Measurements from ENCODE around the gene WNT9B.
"Not testable (repeated sequence)": the region's sequence is repeated elsewhere in the genome, so short reads cannot be mapped to it uniquely, and the experiment has no call there.

WNT9B gene

DNA sequence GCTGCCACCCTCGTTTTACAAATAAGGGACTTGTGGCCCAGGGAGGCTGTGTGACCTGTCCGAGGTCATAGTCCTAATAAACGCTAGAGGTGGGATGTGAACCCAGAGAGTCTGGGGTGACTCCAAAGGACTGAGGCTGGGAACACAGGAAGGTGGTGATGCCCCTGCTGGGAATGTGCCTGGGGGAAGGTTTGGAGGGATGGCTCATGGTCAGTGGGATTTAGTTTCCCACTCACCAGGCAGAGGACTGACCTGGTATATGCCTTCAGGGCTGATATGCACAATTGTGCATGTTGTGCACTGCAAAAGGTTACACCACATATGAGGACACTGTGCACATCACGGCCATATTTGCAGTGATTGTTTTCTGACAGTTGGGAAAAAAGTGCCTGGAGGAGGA, 13.9 kb upstream of the WNT9B start:
- no peak for DNase-seq (ENCODE audit: low read depth, low spot score)
- no peak overlapping the region for H3K27ac ChIP-seq (ENCODE audit: low read length)
- no peaks in the 10 kb centered on the region for H3K36me3 ChIP-seq (ENCODE audit: control insufficient read depth, insufficient read depth, low read length)
- no peaks in the 10 kb centered on the region for H3K9me3 ChIP-seq (ENCODE audit: control insufficient read depth, insufficient read depth, low read length)
- no CpG with 5 or more reads among the region's 4 CpGs for WGBS (ENCODE audit: insufficient coverage, insufficient read length)
- H3K4me1 ChIP-seq (ENCODE audit: control insufficient read depth, insufficient read depth, low read length) = peaks cover 6% of the 10 kb centered on the region
- H3K27me3 ChIP-seq (ENCODE audit: control insufficient read depth, insufficient read depth, low read length) = peaks cover 6% of the 10 kb centered on the region; the same call in 1 of the 2 replicates
- no peak overlapping the region for H3K4me3 ChIP-seq (ENCODE audit: low read length)

DNA sequence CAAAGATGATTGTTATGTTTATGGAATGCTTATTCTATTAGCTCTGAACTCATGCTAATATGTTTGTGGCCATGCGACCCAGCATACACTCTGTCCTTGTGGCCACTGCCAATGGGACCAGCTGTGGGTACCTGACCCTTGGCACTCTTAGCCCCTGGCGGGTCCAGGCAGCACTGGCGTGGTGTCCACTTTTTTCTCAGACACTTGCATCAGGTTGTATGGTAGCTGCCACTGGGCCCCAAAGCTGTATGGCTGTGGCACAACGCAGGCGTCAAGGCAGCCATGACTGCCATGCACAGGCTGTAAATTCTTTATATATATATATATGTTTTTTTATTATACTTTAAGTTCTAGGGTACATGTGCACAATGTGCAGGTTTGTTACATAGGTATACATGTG, 12.2 kb upstream of the WNT9B start:
- H3K4me3 ChIP-seq (ENCODE audit: low read length) = no peak overlapping the region
- WGBS (ENCODE audit: insufficient coverage, insufficient read length) = no CpG with 5 or more reads among the region's 5 CpGs
- H3K27ac ChIP-seq (ENCODE audit: low read length) = no peak overlapping the region
- no peaks in the 10 kb centered on the region for H3K36me3 ChIP-seq (ENCODE audit: control insufficient read depth, insufficient read depth, low read length)
- no peaks in the 10 kb centered on the region for H3K4me1 ChIP-seq (ENCODE audit: control insufficient read depth, insufficient read depth, low read length)
- no peak for DNase-seq (ENCODE audit: low read depth, low spot score)
- peaks cover 4% of the 10 kb centered on the region; the same call in 1 of the 2 replicates for H3K27me3 ChIP-seq (ENCODE audit: control insufficient read depth, insufficient read depth, low read length)
- no peaks in the 10 kb centered on the region; the same call in 1 of the 2 replicates for H3K9me3 ChIP-seq (ENCODE audit: control insufficient read depth, insufficient read depth, low read length)

DNA sequence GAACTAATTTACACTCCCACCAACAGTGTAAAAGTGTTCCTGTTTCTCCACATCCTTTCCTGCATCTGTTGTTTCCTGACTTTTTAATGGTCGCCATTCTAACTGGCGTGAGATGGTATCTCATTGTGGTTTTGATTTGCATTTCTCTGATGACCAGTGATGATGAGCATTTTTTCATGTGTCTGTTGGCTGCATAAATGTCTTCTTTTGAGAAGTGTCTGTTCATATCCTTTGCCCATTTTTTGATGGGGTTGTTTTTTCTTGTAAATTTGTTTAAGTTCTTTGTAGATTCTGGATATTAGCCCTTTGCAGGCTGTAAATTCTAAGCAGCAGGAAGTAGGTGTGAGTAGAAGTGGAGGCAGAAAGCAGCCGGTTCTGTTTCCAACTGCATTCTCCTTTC, 10.8 kb upstream of the WNT9B start:
- not testable (repeated sequence) for H3K27ac ChIP-seq (ENCODE audit: low read length); H3K36me3 ChIP-seq (ENCODE audit: control insufficient read depth, insufficient read depth, low read length); DNase-seq (ENCODE audit: low read depth, low spot score); H3K4me3 ChIP-seq (ENCODE audit: low read length); H3K4me1 ChIP-seq (ENCODE audit: control insufficient read depth, insufficient read depth, low read length); H3K27me3 ChIP-seq (ENCODE audit: control insufficient read depth, insufficient read depth, low read length); H3K9me3 ChIP-seq (ENCODE audit: control insufficient read depth, insufficient read depth, low read length)
- WGBS (ENCODE audit: insufficient coverage, insufficient read length) = no CpG with 5 or more reads among the region's 3 CpGs

DNA sequence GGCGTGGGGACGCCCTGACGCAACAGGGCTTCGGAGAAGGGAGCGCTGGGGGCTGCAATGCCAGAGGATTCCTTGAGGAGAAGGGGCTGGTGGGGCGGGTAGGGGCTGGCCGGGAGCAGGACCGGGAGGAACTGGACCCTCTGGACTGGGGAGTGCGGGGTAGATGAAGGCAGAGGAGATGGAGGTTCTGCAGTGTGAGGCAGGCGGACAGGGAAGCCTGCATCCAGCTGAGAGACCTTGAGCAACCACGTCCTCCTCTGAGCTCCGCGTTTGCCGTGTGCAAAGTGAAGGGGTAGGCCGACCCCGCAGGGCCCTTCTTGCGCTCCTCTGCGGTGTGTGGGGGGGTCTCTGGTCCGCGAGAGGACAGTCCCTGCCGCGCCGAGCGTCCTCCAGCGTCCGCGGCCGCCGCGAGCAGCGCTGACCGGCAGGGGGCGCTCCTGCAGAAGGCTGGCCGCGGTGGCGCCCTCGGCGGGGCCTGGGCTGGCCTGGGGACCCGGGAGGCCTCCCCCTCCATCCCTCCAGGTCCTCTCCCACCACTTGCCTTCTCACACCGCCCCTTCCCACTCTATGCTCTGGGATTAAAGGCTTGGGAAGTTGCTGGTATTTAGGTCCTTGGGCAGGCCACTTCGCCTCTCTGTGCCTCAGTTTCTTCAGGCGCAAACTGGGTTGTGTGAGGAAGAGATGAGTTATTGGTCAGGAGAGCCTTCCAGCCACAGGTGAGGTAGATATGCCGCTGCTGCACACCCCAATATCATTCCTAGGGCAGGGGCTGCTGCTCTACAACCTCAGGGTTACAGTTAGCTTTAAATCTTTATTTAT, 9.6 kb upstream of the WNT9B start:
- Histone ChIP-seq H3K36me3 (ENCODE audit: control insufficient read depth, insufficient read depth, low read length) (no peaks in the 10 kb centered on the region), H3K27ac (ENCODE audit: low read length) (no peak overlapping the region), H3K4me1 (ENCODE audit: control insufficient read depth, insufficient read depth, low read length) (no peaks in the 10 kb centered on the region), H3K9me3 (ENCODE audit: control insufficient read depth, insufficient read depth, low read length) (no peaks in the 10 kb centered on the region; the same call in 1 of the 2 replicates), H3K27me3 (ENCODE audit: control insufficient read depth, insufficient read depth, low read length) (peaks cover 4% of the 10 kb centered on the region; the same call in 1 of the 2 replicates), H3K4me3 (ENCODE audit: low read length) (peak overlapping the region; percentile 1; the same call in 1 of the 2 replicates)
- WGBS (ENCODE audit: insufficient coverage, insufficient read length) = no CpG with 5 or more reads among the region's 43 CpGs
- DNase-seq (ENCODE audit: low read depth, low spot score) = no peak

DNA sequence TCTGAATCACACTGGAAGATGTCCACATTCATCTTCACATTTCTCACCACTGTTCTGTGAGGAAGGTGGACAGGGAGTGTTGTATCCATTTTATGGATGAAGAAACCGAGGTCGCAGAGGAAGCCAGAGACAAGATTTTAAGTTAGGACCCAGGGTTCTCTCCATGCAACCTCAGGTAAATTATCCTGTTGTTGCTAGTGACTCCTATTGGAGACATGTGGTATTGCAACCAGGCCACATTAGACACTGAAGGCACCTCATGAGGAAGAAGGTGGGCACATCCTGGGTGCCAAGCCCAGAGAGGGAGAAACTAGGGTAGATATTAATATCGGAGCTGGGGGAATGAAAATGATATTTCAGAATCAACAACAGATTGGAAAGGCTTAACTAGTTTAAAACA, 8.5 kb upstream of the WNT9B start:
- H3K27me3 ChIP-seq (ENCODE audit: control insufficient read depth, insufficient read depth, low read length) = peaks cover 4% of the 10 kb centered on the region; the same call in 1 of the 2 replicates
- DNase-seq (ENCODE audit: low read depth, low spot score) = no peak
- H3K27ac ChIP-seq (ENCODE audit: low read length) = no peak overlapping the region
- no peaks in the 10 kb centered on the region for H3K4me1 ChIP-seq (ENCODE audit: control insufficient read depth, insufficient read depth, low read length)
- H3K36me3 ChIP-seq (ENCODE audit: control insufficient read depth, insufficient read depth, low read length) = no peaks in the 10 kb centered on the region
- H3K4me3 ChIP-seq (ENCODE audit: low read length) = no peak overlapping the region
- H3K9me3 ChIP-seq (ENCODE audit: control insufficient read depth, insufficient read depth, low read length) = no peaks in the 10 kb centered on the region; the same call in 1 of the 2 replicates
- no CpG with 5 or more reads among the region's 3 CpGs for WGBS (ENCODE audit: insufficient coverage, insufficient read length)

DNA sequence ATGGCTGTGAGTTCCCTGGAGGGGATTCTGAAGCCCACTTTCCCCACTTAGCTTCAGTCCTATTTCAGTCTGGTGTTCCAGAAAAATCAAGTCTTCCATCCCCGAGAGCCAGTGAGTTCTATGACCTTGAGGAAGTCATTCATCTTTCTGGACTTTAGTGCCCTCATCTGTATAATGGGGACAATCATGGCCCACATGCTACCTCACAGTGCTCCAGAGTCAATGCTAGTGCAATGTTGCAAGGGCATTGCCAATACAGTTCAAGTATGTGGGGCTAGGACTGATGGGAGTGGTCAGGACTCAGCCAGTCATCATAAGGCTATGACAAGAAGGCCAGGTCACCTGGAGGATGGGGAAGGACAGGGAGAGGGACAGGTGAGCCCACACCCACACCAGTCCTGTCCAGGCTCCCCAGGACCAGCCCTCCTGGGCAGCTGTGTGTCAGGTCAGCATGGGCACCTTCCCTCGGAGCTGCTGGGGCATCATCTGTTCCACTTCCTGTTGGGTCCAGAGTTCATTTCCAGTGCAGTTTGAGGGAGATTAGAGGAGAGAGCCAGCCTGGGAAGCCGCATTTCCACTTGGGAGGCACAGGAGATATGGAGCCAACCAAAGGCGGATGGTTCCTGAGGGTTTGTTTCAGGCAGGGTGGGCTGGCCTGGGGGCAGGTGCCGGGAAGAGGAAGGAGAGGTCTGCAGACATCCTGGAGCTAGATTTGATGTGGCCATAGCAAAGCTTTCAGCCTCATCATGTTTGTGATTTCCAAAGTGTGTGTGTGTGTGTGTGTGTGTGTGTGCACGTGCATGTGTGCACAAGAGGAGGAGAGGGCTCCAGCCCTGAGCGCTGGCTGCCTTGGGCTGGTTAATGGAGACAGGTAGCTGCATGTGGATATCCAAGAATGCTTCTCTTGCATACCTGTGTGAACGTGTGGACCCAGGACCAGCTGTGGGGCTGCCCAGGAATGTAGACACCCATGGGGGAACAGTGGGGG, 3.9 kb upstream of the WNT9B start:
- WGBS (ENCODE audit: insufficient coverage, insufficient read length) = no CpG with 5 or more reads among the region's 8 CpGs

DNA sequence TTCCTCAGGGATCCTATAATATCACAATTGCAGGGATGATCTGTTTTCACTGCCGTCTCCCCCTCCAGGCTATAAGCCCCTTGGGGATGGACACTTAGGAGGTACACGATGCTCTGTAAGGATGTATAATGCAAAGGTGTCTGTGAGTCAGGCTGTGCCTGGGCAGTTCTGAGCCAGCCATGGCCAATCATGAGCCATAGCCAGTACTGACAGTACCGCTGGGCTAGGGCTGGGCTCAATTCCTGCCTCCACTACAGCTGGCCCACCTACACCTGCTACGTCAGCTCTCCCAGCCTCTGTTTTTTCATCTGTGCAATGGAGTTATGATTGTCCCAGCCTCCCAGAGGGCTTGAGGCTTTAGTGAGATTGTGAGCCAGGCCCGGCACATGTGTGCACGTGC, 2.8 kb upstream of the WNT9B start:
- Histone ChIP-seq H3K27ac (ENCODE audit: low read length) (no peak overlapping the region), H3K9me3 (ENCODE audit: control insufficient read depth, insufficient read depth, low read length) (no peaks in the 10 kb centered on the region), H3K4me1 (ENCODE audit: control insufficient read depth, insufficient read depth, low read length) (no peaks in the 10 kb centered on the region; the same call in 1 of the 2 replicates), H3K36me3 (ENCODE audit: control insufficient read depth, insufficient read depth, low read length) (no peaks in the 10 kb centered on the region), H3K4me3 (ENCODE audit: low read length) (no peak overlapping the region), H3K27me3 (ENCODE audit: control insufficient read depth, insufficient read depth, low read length) (peaks cover 16% of the 10 kb centered on the region; the same call in 1 of the 2 replicates)
- no CpG with 5 or more reads among the region's 6 CpGs for WGBS (ENCODE audit: insufficient coverage, insufficient read length)
- no peak for DNase-seq (ENCODE audit: low read depth, low spot score)

More for the DNA sequence above, 3.9 kb upstream of the WNT9B start:
- H3K4me1 ChIP-seq (ENCODE audit: control insufficient read depth, insufficient read depth, low read length) = no peaks in the 10 kb centered on the region; the same call in 1 of the 2 replicates
- H3K4me3 ChIP-seq (ENCODE audit: low read length) = no peak overlapping the region
- H3K27me3 ChIP-seq (ENCODE audit: control insufficient read depth, insufficient read depth, low read length) = peaks cover 11% of the 10 kb centered on the region; the same call in 1 of the 2 replicates
- H3K9me3 ChIP-seq (ENCODE audit: control insufficient read depth, insufficient read depth, low read length) = no peaks in the 10 kb centered on the region; the same call in 1 of the 2 replicates
- H3K27ac ChIP-seq (ENCODE audit: low read length) = no peak overlapping the region
- no peak for DNase-seq (ENCODE audit: low read depth, low spot score)
- no peaks in the 10 kb centered on the region for H3K36me3 ChIP-seq (ENCODE audit: control insufficient read depth, insufficient read depth, low read length)

DNA sequence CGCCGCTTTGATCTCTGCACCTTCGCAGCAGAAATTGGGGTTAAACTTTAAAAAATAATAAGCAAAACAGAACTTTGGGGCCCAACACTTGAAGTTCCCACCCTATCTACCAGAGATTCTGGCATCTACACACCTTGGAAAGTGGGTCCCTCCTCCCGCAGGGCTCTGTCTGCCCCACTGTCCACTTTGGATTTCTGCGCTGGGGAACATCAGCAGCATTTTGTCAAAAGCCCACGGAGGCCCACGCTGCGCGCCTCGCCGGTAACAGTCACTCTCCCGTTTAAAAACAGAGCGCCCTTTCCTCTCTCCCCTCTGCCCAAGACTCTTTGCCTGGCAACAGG, 725 bp upstream of the WNT9B start:
- Histone ChIP-seq H3K4me3 (ENCODE audit: low read length) (peak overlapping the region; percentile 38; the same call in 1 of the 2 replicates), H3K27ac (ENCODE audit: low read length) (no peak overlapping the region), H3K4me1 (ENCODE audit: control insufficient read depth, insufficient read depth, low read length) (peaks cover 2% of the 10 kb centered on the region; the same call in 1 of the 2 replicates), H3K36me3 (ENCODE audit: control insufficient read depth, insufficient read depth, low read length) (no peaks in the 10 kb centered on the region), H3K9me3 (ENCODE audit: control insufficient read depth, insufficient read depth, low read length) (no peaks in the 10 kb centered on the region), H3K27me3 (ENCODE audit: control insufficient read depth, insufficient read depth, low read length) (peaks cover 16% of the 10 kb centered on the region; the same call in 1 of the 2 replicates)
- WGBS (ENCODE audit: insufficient coverage, insufficient read length) = no CpG with 5 or more reads among the region's 13 CpGs
- no peak for DNase-seq (ENCODE audit: low read depth, low spot score)

DNA sequence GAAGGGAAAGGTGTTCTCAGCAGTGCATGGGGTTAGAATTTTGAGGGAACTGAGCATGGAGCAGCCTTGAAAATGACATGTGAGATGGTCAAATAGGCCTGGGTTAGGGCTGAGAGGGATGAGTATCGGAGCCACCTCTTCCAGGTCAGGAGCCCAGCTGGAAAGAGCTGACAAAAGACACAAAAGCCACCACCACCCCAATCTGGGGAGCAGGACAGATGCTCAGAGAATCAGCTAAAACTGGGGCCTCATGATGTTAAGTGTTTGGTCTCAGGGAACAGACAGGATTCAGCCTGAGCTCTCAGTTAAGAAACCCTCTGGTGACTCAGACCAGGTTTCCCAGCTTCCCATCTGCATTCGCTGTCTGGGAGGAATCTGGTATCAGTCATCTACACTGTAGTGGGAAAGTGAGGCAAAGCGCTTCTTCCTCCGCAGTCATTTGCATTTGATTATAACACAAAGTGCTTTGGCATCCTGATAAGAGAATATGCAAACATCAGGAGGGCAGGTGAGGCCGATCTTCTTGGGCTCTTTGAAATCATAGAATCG, 2.6 kb downstream of the WNT9B start:
- DNase-seq (ENCODE audit: low read depth, low spot score) = no peak
- Histone ChIP-seq H3K27me3 (ENCODE audit: control insufficient read depth, insufficient read depth, low read length) (peaks cover 16% of the 10 kb centered on the region; the same call in 1 of the 2 replicates), H3K4me3 (ENCODE audit: low read length) (no peak overlapping the region), H3K4me1 (ENCODE audit: control insufficient read depth, insufficient read depth, low read length) (peaks cover 2% of the 10 kb centered on the region; the same call in 1 of the 2 replicates), H3K9me3 (ENCODE audit: control insufficient read depth, insufficient read depth, low read length) (no peaks in the 10 kb centered on the region), H3K27ac (ENCODE audit: low read length) (no peak overlapping the region), H3K36me3 (ENCODE audit: control insufficient read depth, insufficient read depth, low read length) (no peaks in the 10 kb centered on the region)
- no CpG with 5 or more reads among the region's 6 CpGs for WGBS (ENCODE audit: insufficient coverage, insufficient read length)

DNA sequence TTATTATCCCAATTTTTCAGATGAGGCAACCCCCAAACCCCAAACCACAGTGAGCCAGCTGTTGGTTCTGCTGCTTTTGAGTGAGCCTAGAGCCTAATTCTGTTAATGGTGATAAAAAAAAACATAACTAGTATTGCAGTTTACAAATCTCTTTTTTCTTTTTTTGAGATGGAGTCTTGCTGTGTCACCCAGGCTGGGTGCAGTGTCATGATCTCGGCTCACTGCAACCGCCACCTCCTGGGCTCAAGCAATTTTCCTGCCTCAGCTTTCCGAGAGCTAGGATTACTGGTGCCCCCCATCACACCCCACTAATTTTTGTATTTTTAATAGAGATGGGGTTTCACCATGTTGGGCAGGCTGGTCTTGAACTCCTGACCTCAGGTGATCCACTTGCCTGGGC, 3.1 kb downstream of the WNT9B start:
- Histone ChIP-seq H3K27me3 (ENCODE audit: control insufficient read depth, insufficient read depth, low read length) (peaks cover 16% of the 10 kb centered on the region; the same call in 1 of the 2 replicates), H3K36me3 (ENCODE audit: control insufficient read depth, insufficient read depth, low read length) (no peaks in the 10 kb centered on the region), H3K9me3 (ENCODE audit: control insufficient read depth, insufficient read depth, low read length) (no peaks in the 10 kb centered on the region), H3K4me1 (ENCODE audit: control insufficient read depth, insufficient read depth, low read length) (peaks cover 2% of the 10 kb centered on the region; the same call in 1 of the 2 replicates), H3K4me3 (ENCODE audit: low read length) (no peak overlapping the region), H3K27ac (ENCODE audit: low read length) (no peak overlapping the region)
- no CpG with 5 or more reads among the region's 3 CpGs for WGBS (ENCODE audit: insufficient coverage, insufficient read length)
- DNase-seq (ENCODE audit: low read depth, low spot score) = no peak
